WTC11 (cell line): ENCODE measurements around the gene LDB2. TPM values are rescaled to one million over a fixed set of nuclear protein-coding genes. Genes with fewer than 3 reads are reported as not detected.

ENCODE experiments used
- ATAC-seq: fragments of 200-7000 bp; cut with Tn5 transposase; 2 replicates; pipeline ENCODE4 v1.10.0; 2021; ENCODE audit warnings: mild to moderate bottlenecking, moderate library complexity
- CTCF ChIA-PET: fragments of 300-600 bp; sonication (Branson Sonifier 250); formaldehyde crosslinking; loops from one replicate; lab custom pipeline; 2021; ENCODE audit warnings: antibody characterized with exemption; lab: Charles Lee
- POLR2A ChIA-PET: fragments of 350-600 bp; sonication (Branson Sonifier 250); formaldehyde crosslinking; loops from one replicate; lab custom pipeline; 2021; ENCODE audit warnings: antibody characterized with exemption; lab: Charles Lee
- DNase-seq: peaks from one replicate; pipeline ENCODE4 v3.0.0; 2021; ENCODE audit warnings: low spot score
- H3K27ac Mint-ChIP-seq: 2 replicates; pipeline ENCODE4 v1.8.0; 2021; ENCODE audit warnings: mixed read lengths
- H3K27me3 Mint-ChIP-seq: 2 replicates; pipeline ENCODE4 v1.8.0; 2021; ENCODE audit warnings: low read depth, mild to moderate bottlenecking, moderate library complexity, mixed read lengths
- H3K36me3 Mint-ChIP-seq: 2 replicates; pipeline ENCODE4 v1.8.0; 2021; ENCODE audit warnings: mixed read lengths
- H3K4me1 Mint-ChIP-seq: 2 replicates; pipeline ENCODE4 v1.8.0; 2022; ENCODE audit warnings: mixed read lengths
- H3K4me3 Mint-ChIP-seq: 2 replicates; pipeline ENCODE4 v1.8.0; 2021; ENCODE audit warnings: mild to moderate bottlenecking, moderate library complexity, mixed read lengths
- H3K9me3 Mint-ChIP-seq: 2 replicates; pipeline ENCODE4 v1.8.0; 2021; ENCODE audit warnings: mixed read lengths
- AFF4 ChIP-seq: sonication (generic); formaldehyde crosslinking; IDR thresholded peaks from 2 replicates; pipeline ENCODE4 v1.8.1; 2023; ENCODE audit warnings: mild to moderate bottlenecking, missing genetic modification reagents, borderline replicate concordance
- ARID4B ChIP-seq: sonication (generic); formaldehyde crosslinking; IDR thresholded peaks from 2 replicates; pipeline ENCODE4 v1.8.0; 2023; ENCODE audit warnings: missing genetic modification reagents, mild to moderate bottlenecking, borderline replicate concordance
- CTCF ChIP-seq: fragments of 200-600 bp; IDR thresholded peaks from 2 replicates; pipeline ENCODE4 v1.8.0; 2022; ENCODE audit warnings: antibody characterized with exemption
- EMX1 ChIP-seq: fragments of 250-450 bp; sonication (Bioruptor Pico); IDR thresholded peaks from 2 replicates; pipeline ENCODE4 v1.8.0; 2021; ENCODE audit warnings: mild to moderate bottlenecking
- ESRRA ChIP-seq: sonication (generic); formaldehyde crosslinking; IDR thresholded peaks from 2 replicates; pipeline ENCODE4 v1.8.1; 2022; ENCODE audit warnings: mild to moderate bottlenecking, missing genetic modification reagents, borderline replicate concordance
- MXD4 ChIP-seq: fragments of 250-450 bp; sonication (Bioruptor Pico); IDR thresholded peaks from 2 replicates; pipeline ENCODE4 v1.8.0; 2021; ENCODE audit warnings: mild to moderate bottlenecking, moderate library complexity, borderline replicate concordance
- NR1H2 ChIP-seq: sonication (generic); formaldehyde crosslinking; IDR thresholded peaks from 2 replicates; pipeline ENCODE4 v1.9.0; 2021; ENCODE audit warnings: mild to moderate bottlenecking, moderate library complexity, missing genetic modification reagents
- OVOL2 ChIP-seq: fragments of 250-450 bp; sonication (Bioruptor Pico); IDR thresholded peaks from 2 replicates; pipeline ENCODE4 v1.9.0; 2021; ENCODE audit warnings: mild to moderate bottlenecking, borderline replicate concordance
- TP53 ChIP-seq: sonication (generic); formaldehyde crosslinking; IDR thresholded peaks from 2 replicates; pipeline ENCODE4 v1.8.1; 2023; ENCODE audit warnings: mild to moderate bottlenecking, missing genetic modification reagents
- USF2 ChIP-seq: sonication (generic); formaldehyde crosslinking; IDR thresholded peaks from 2 replicates; pipeline ENCODE4 v1.8.1; 2023; ENCODE audit warnings: mild to moderate bottlenecking, missing genetic modification reagents, moderate library complexity
- ZNF232 ChIP-seq: sonication (generic); formaldehyde crosslinking; IDR thresholded peaks from 2 replicates; pipeline ENCODE4 v1.8.0; 2022; ENCODE audit warnings: mild to moderate bottlenecking, missing genetic modification reagents
- ZNF317 ChIP-seq: sonication (generic); formaldehyde crosslinking; IDR thresholded peaks from 2 replicates; pipeline ENCODE4 v1.8.1; 2023; ENCODE audit warnings: low read depth, mild to moderate bottlenecking, moderate library complexity, missing genetic modification reagents, borderline replicate concordance
- total RNA-seq: library from RNA; stranded (reverse); gene quantifications from 3 replicates; pipeline ENCODE4 v1.2.3, GENCODE V29; 2021
- TF ChIP-seq, protein P1 (sequence below): sonication (generic); formaldehyde crosslinking; IDR thresholded peaks from 2 replicates; pipeline ENCODE4 v1.8.0; 2023; ENCODE audit warnings: missing genetic modification reagents
- TF ChIP-seq, protein P2 (sequence below): sonication (generic); formaldehyde crosslinking; IDR thresholded peaks from 2 replicates; pipeline ENCODE4 v1.8.0; 2022; ENCODE audit warnings: mild to moderate bottlenecking, missing genetic modification reagents

LDB2 gene
- total RNA-seq, 1 experiment from 2014 or later = 62.4 TPM

DNA sequence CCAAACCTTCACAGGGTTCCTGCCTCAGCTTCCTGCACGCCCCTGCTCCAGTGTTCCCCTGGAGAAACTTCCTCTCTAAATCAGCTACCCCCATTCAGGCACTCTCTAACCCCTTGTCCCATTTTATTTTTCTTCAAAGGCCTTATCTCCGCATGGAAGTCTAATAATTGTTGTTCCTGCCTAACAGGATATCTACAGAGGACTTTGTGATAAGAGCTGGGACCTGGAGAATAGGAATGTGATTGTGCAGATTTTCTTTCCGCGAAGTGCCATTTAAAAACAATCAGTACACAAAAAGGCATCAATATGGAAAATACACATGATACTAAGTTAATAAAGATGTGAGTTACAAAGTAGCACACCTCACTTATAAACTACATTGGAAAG, 32.6 kb downstream of the LDB2 start:
- Mint-ChIP-seq H3K4me3 (no peak overlapping the region), H3K27ac (peak overlapping the region; percentile 42; the same call in 1 of the 2 replicates)
- CTCF ChIA-PET = interaction anchor here (0.7 kb wide), 1 partner anchor 74 kb away, joined by 3 read pairs; no protein-coding TSS in a partner anchor

GRCh38 chr4:16865209-16865896, 33.1 kb downstream of the LDB2 start:
- Mint-ChIP-seq H3K4me1 (peaks cover 52% of the 10 kb centered on the region), H3K36me3 (peaks cover 5% of the 10 kb centered on the region), H3K27me3 (no peaks in the 10 kb centered on the region), H3K4me3 (no peak overlapping the region), H3K27ac (peak overlapping the region; percentile 14; the same call in 1 of the 2 replicates), H3K9me3 (peaks cover 9% of the 10 kb centered on the region)
- ATAC-seq = no peak
- ChIA-PET POLR2A (no interaction called here), CTCF (interaction anchor here (0.7 to 1.0 kb wide), 2 partner anchors 10 to 74 kb away, joined by 3 read pairs; no protein-coding TSS in a partner anchor)
- no peak for DNase-seq
- TF ChIP-seq, protein P1, sequence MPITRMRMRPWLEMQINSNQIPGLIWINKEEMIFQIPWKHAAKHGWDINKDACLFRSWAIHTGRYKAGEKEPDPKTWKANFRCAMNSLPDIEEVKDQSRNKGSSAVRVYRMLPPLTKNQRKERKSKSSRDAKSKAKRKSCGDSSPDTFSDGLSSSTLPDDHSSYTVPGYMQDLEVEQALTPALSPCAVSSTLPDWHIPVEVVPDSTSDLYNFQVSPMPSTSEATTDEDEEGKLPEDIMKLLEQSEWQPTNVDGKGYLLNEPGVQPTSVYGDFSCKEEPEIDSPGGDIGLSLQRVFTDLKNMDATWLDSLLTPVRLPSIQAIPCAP (CRISPR knock-in tag) = no peak
- TF ChIP-seq NR1H2 (CRISPR knock-in tag) (no peak), ZNF232 (CRISPR knock-in tag) (no peak), ZNF317 (CRISPR knock-in tag) (no peak), ESRRA (CRISPR knock-in tag) (no peak), USF2 (CRISPR knock-in tag) (no peak), ARID4B (no peak), OVOL2 (no peak)
- TF ChIP-seq, protein P2, sequence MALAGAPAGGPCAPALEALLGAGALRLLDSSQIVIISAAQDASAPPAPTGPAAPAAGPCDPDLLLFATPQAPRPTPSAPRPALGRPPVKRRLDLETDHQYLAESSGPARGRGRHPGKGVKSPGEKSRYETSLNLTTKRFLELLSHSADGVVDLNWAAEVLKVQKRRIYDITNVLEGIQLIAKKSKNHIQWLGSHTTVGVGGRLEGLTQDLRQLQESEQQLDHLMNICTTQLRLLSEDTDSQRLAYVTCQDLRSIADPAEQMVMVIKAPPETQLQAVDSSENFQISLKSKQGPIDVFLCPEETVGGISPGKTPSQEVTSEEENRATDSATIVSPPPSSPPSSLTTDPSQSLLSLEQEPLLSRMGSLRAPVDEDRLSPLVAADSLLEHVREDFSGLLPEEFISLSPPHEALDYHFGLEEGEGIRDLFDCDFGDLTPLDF (CRISPR knock-in tag) = no peak

More for the DNA sequence above, 32.6 kb downstream of the LDB2 start:
- Mint-ChIP-seq H3K36me3 (peaks cover 6% of the 10 kb centered on the region), H3K27me3 (no peaks in the 10 kb centered on the region), H3K9me3 (peaks cover 10% of the 10 kb centered on the region), H3K4me1 (peaks cover 47% of the 10 kb centered on the region)
- POLR2A ChIA-PET = no interaction called here
- TF ChIP-seq EMX1 (CRISPR knock-in tag) (no peak), TP53 (CRISPR knock-in tag) (no peak), MXD4 (CRISPR knock-in tag) (no peak), ZNF317 (CRISPR knock-in tag) (no peak), AFF4 (CRISPR knock-in tag) (no peak), CTCF (no peak)
- ATAC-seq (no peak), DNase-seq (no peak)
